ENCODE results near the gene NUBP2. TPM values are rescaled to one million over a fixed set of nuclear protein-coding genes. Genes with fewer than 3 reads are reported as not detected.
A peak's percentile ranks its signal among the peaks of the same experiment; 100 is the strongest.

Gene NUBP2
- 48.7 TPM for polyA plus RNA-seq (ENCODE audit: insufficient read length)

GRCh38 chr16:1782408-1783264, at the start of gene NUBP2, which contains the start of gene SPSB3:
Gene NUBP2, plus strand, starts transcription at chr16:1782960. Its CDS starts 61 bp downstream, at chr16:1783021.
Gene SPSB3, minus strand, starts transcription at chr16:1782571. Its CDS starts 1,088 bp downstream, at chr16:1781483.
- peak; percentile 100 for DNase-seq

GRCh38 chr16:1734123-1734522, 48.6 kb upstream of the NUBP2 start:
- no peak for DNase-seq

GRCh38 chr16:1734816-1735215, 47.9 kb upstream of the NUBP2 start:
- DNase-seq: no peak

GRCh38 chr16:1740234-1740633, 42.5 kb upstream of the NUBP2 start:
- DNase-seq: no peak

- DNase-seq: no peak
Measured at GRCh38 chr16:1740781-1741490, 41.8 kb upstream of the NUBP2 start.

- DNase-seq: no peak
Measured at GRCh38 chr16:1741553-1742165, 41.1 kb upstream of the NUBP2 start.

GRCh38 chr16:1743376-1744337, 39.1 kb upstream of the NUBP2 start:
- no peak for DNase-seq

- DNase-seq: no peak
Measured at GRCh38 chr16:1744338-1744840, 38.4 kb upstream of the NUBP2 start.

GRCh38 chr16:1745181-1745899, 37.4 kb upstream of the NUBP2 start:
- no peak for DNase-seq

- DNase-seq: no peak
Measured at GRCh38 chr16:1745900-1746692, 36.7 kb upstream of the NUBP2 start.

GRCh38 chr16:1746693-1747195, 36.0 kb upstream of the NUBP2 start:
- DNase-seq: no peak

- no peak for DNase-seq
Measured at GRCh38 chr16:1747934-1748333, 34.8 kb upstream of the NUBP2 start.

- no peak for DNase-seq
Measured at GRCh38 chr16:1749152-1750117, 33.3 kb upstream of the NUBP2 start.

GRCh38 chr16:1751946-1752345, 30.8 kb upstream of the NUBP2 start:
- DNase-seq: no peak

GRCh38 chr16:1752853-1753252, 29.9 kb upstream of the NUBP2 start:
- DNase-seq: no peak

GRCh38 chr16:1754204-1754603, 28.6 kb upstream of the NUBP2 start:
- DNase-seq: no peak

GRCh38 chr16:1757714-1758461, 24.9 kb upstream of the NUBP2 start:
- no peak for DNase-seq

GRCh38 chr16:1758923-1759322, 23.8 kb upstream of the NUBP2 start:
- DNase-seq: no peak
